GM13977 (cell line): ENCODE results near the gene SPRED1.

Experiments used
- DNase-seq: peaks from one replicate; pipeline ENCODE4 v3.0.0; 2012; ENCODE audit warnings: low spot score
- CTCF ChIP-seq: IDR thresholded peaks from 2 replicates; pipeline ENCODE4 v1.5.1; 2012; ENCODE audit warnings: mild to moderate bottlenecking, control low read depth; ENCODE audit not compliant: insufficient read depth; ENCODE audit errors: extremely low read depth, missing control alignments
- in situ Hi-C: fragments of 300-500 bp; cut with MboI; formaldehyde crosslinking; loops from one replicate; pipeline ENCODE4 v1.12.0; 2022; ENCODE audit warnings: low sequenced_read_pairs, low pct_unique_long_range_greater_than_20kb, mixed read lengths, inconsistent platforms; ENCODE audit not compliant: unreplicated experiment

SPRED1 gene

GRCh38 chr15:38252481-38253350 is at the start of gene SPRED1:
Gene SPRED1, plus strand, starts transcription at chr15:38252836. Its CDS starts 350 bp downstream, at chr15:38253186.
- no peak for TF ChIP-seq CTCF
- in situ Hi-C loops = no loop called here
- DNase-seq = peak; percentile 41

- in situ Hi-C loops = no loop called here
- DNase-seq = no peak
- TF ChIP-seq CTCF = no peak
These were observed 46.9 kb upstream of the SPRED1 start for GRCh38 chr15:38205526-38206272.

GRCh38 chr15:38207621-38208020 is 45.0 kb upstream of the SPRED1 start:
- no peak for TF ChIP-seq CTCF
- DNase-seq = no peak
- in situ Hi-C loops = no loop called here

- TF ChIP-seq CTCF = no peak
- in situ Hi-C loops = no loop called here
- DNase-seq = no peak
These were observed 44.4 kb upstream of the SPRED1 start for GRCh38 chr15:38208206-38208605.

GRCh38 chr15:38208779-38209178 is 43.9 kb upstream of the SPRED1 start:
- in situ Hi-C loops = no loop called here
- DNase-seq = no peak
- TF ChIP-seq CTCF = no peak

GRCh38 chr15:38211249-38211648 is 41.4 kb upstream of the SPRED1 start:
- no peak for DNase-seq
- no peak for TF ChIP-seq CTCF
- in situ Hi-C loops = no loop called here
